ENCODE measurements around the gene RABGEF1. TPM values are rescaled to one million over a fixed set of nuclear protein-coding genes. Genes with fewer than 3 reads are reported as not detected.

Gene RABGEF1
- total and polyA plus RNA-seq, 9 of the 15 experiments (the other 6 are each of a cell fraction or from before 2014, with no cell fraction given): 7.0 to 29.3 (median 20.5) TPM

GRCh38 chr7:66859339-66859738 is 118.8 kb downstream of the RABGEF1 start:
- H3K9ac ChIP-seq (ENCODE audit: insufficient read depth in 1 of 2, low read depth in 2 of 2, low read length in 2 of 2): no peak overlapping the region
- in situ Hi-C loops (cut with MboI): no loop called here

DNA sequence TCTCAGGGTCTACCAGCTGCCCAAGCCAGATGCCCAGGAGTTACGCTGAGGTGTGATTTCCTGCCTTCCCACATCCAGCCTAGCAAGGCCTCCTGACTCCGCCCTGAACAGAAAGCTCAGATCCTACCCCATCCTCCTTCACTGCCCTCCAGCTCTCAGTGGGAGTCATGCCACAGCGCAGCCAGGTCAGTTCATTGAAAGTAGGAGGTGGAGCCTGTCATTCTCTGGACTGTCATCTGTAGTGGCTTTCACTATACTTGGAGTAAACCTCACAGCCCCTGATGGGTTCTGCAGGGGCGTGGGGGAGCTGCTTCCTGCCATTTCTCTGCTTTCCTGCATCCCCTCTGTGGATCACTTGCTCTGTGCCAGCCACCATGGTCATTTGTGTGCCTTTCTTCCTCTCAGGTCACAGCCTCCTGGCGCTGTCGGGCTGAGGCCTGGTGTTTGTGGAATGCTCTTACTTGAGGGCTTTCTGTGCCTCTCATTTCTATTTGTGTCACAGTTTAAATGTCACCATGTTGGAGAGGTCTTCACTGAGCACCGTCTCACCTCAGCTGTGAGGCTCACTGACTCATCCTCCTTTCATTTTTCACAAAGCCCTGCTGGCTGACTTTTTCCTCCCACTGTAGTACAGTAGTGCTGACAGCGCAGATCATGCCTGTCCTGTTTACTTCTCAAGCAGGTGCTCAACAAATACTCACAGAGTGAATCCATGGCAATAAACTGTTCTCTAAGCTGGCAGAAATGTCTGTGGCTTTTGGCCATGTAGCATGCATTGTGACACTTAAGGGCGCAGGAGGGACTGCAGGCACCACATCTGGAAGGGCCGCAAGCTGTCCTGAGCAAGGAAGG is 119.5 kb downstream of the RABGEF1 start:
- WGBS (ENCODE audit: insufficient coverage, low coverage, missing lambda C conversion rate): 74% methylated on average over 10 of the region's 10 CpGs
- H3K4me3 ChIP-seq: no peak overlapping the region
- no peak overlapping the region for H3K27ac ChIP-seq (ENCODE audit: extremely low read depth, low read depth, low read length)
- FAIRE-seq (no peak), DNase-seq (ENCODE audit: extremely low read depth in 1 of 4, low spot score in 3 of 4) (no peak), ATAC-seq (no peak)
- ChIA-PET CTCF (ENCODE audit: low intra/inter-chr PET ratio) (no interaction called here), POLR2A (interaction anchor here (0.7 to 1.7 kb wide), 3 partner anchors 10 to 15 kb away, joined by 3 to 6 read pairs (median 3); no protein-coding TSS in a partner anchor)
- H3K79me2 ChIP-seq (ENCODE audit: control insufficient read depth, insufficient read depth, low read length): no peaks in the 10 kb centered on the region
- in situ Hi-C loops (cut with MboI): no loop called here
- peaks cover 43% of the 10 kb centered on the region for H3K36me3 ChIP-seq (ENCODE audit: control insufficient read depth, insufficient read depth, low read length)
- peak overlapping the region in 1 of 2 experiments; percentile 12; a peak in 1 of 4 replicates for H3K9ac ChIP-seq (ENCODE audit: insufficient read depth in 1 of 2, low read depth in 2 of 2, low read length in 2 of 2)
- no peaks in the 10 kb centered on the region for H3K9me3 ChIP-seq (replicated peaks; ENCODE audit: control insufficient read depth, insufficient read depth, low read depth, low read length)
- H3K4me1 ChIP-seq (replicated peaks in 1 of 2; ENCODE audit: control insufficient read depth in 2 of 2, insufficient read depth in 2 of 2, low read length in 2 of 2): no peaks in the 10 kb centered on the region
- BruUV-seq (replicated peaks): no TSS peak
- intact Hi-C loops (cut with micrococcal nuclease): no loop called here
- no peaks in the 10 kb centered on the region for H4K20me1 ChIP-seq (replicated peaks; ENCODE audit: control insufficient read depth, insufficient read depth, low read length)
- H3K4me2 ChIP-seq (ENCODE audit: insufficient read depth, low read length): no peak overlapping the region
- no peaks in the 10 kb centered on the region for H3K27me3 ChIP-seq (ENCODE audit: control insufficient read depth in 2 of 2, insufficient read depth in 2 of 2, low read length in 2 of 2)
- H2AFZ ChIP-seq (ENCODE audit: low read depth, low read length): no peak overlapping the region
- no peaks in the 10 kb centered on the region for H3K9me1 ChIP-seq (ENCODE audit: control insufficient read depth, insufficient read depth, low read length)
- TF ChIP-seq NFXL1 (CRISPR knock-in tag; IDR thresholded peaks at IDR 0.05) (no peak), SP1 (CRISPR knock-in tag; IDR thresholded peaks at IDR 0.05) (no peak), ZZZ3 (IDR thresholded peaks at IDR 0.05) (no peak), ZNF584 (CRISPR knock-in tag; IDR thresholded peaks at IDR 0.05; ENCODE audit: low read depth) (no peak), ZNF445 (CRISPR knock-in tag; IDR thresholded peaks at IDR 0.05; ENCODE audit: low read depth) (no peak), GTF2F1 (IDR thresholded peaks at IDR 0.05; ENCODE audit: low read depth, low read length) (no peak), JUND (IDR thresholded peaks at IDR 0.05; ENCODE audit: borderline replicate concordance, low read depth, low read length) (no peak), JUND (tag; IDR thresholded peaks at IDR 0.05; ENCODE audit: borderline replicate concordance, low read depth, low read length) (no peak)
- TF ChIP-seq, protein P1, sequence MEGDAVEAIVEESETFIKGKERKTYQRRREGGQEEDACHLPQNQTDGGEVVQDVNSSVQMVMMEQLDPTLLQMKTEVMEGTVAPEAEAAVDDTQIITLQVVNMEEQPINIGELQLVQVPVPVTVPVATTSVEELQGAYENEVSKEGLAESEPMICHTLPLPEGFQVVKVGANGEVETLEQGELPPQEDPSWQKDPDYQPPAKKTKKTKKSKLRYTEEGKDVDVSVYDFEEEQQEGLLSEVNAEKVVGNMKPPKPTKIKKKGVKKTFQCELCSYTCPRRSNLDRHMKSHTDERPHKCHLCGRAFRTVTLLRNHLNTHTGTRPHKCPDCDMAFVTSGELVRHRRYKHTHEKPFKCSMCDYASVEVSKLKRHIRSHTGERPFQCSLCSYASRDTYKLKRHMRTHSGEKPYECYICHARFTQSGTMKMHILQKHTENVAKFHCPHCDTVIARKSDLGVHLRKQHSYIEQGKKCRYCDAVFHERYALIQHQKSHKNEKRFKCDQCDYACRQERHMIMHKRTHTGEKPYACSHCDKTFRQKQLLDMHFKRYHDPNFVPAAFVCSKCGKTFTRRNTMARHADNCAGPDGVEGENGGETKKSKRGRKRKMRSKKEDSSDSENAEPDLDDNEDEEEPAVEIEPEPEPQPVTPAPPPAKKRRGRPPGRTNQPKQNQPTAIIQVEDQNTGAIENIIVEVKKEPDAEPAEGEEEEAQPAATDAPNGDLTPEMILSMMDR (IDR thresholded peaks at IDR 0.05 in 2 of 3, conservative IDR thresholded peaks at IDR 0.05 in 1 of 3; ENCODE audit: insufficient read depth in 2 of 3, low read depth in 1 of 3, low read length in 3 of 3): no peak
- TF ChIP-seq, protein P2, sequence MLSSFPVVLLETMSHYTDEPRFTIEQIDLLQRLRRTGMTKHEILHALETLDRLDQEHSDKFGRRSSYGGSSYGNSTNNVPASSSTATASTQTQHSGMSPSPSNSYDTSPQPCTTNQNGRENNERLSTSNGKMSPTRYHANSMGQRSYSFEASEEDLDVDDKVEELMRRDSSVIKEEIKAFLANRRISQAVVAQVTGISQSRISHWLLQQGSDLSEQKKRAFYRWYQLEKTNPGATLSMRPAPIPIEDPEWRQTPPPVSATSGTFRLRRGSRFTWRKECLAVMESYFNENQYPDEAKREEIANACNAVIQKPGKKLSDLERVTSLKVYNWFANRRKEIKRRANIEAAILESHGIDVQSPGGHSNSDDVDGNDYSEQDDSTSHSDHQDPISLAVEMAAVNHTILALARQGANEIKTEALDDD (IDR thresholded peaks at IDR 0.05): no peak

More at GRCh38 chr7:66859339-66859738, 118.8 kb downstream of the RABGEF1 start:
- H3K4me3 ChIP-seq: no peak overlapping the region
- H3K27me3 ChIP-seq (ENCODE audit: control insufficient read depth in 2 of 2, insufficient read depth in 2 of 2, low read length in 2 of 2): no peaks in the 10 kb centered on the region
- ATAC-seq: no peak
- POLR2A ChIA-PET: interaction anchor here (0.7 to 1.7 kb wide), 3 partner anchors 9 to 14 kb away, joined by 3 to 6 read pairs (median 3); no protein-coding TSS in a partner anchor
- CTCF ChIA-PET (ENCODE audit: low intra/inter-chr PET ratio): no interaction called here
- no peaks in the 10 kb centered on the region for H3K4me1 ChIP-seq (replicated peaks in 1 of 2; ENCODE audit: control insufficient read depth in 2 of 2, insufficient read depth in 2 of 2, low read length in 2 of 2)
- H3K79me2 ChIP-seq (ENCODE audit: control insufficient read depth, insufficient read depth, low read length): no peaks in the 10 kb centered on the region
- DNase-seq (ENCODE audit: extremely low read depth in 1 of 4, low spot score in 3 of 4): no peak
- no peaks in the 10 kb centered on the region for H3K9me1 ChIP-seq (ENCODE audit: control insufficient read depth, insufficient read depth, low read length)
- H2AFZ ChIP-seq (ENCODE audit: low read depth, low read length): no peak overlapping the region
- H4K20me1 ChIP-seq (replicated peaks; ENCODE audit: control insufficient read depth, insufficient read depth, low read length): no peaks in the 10 kb centered on the region
- H3K36me3 ChIP-seq (ENCODE audit: control insufficient read depth, insufficient read depth, low read length): peaks cover 41% of the 10 kb centered on the region
- BruUV-seq (replicated peaks): no TSS peak
- TF ChIP-seq CAMTA2 (CRISPR knock-in tag; conservative IDR thresholded peaks at IDR 0.05): no peak
- no peaks in the 10 kb centered on the region for H3K9me3 ChIP-seq (replicated peaks; ENCODE audit: control insufficient read depth, insufficient read depth, low read depth, low read length)
- FAIRE-seq: no peak
- intact Hi-C loops (cut with micrococcal nuclease): no loop called here
- no peak overlapping the region for H3K27ac ChIP-seq (ENCODE audit: extremely low read depth, low read depth, low read length)
- WGBS (ENCODE audit: insufficient coverage, low coverage, missing lambda C conversion rate): 85% methylated on average over 1 of the region's 1 CpG
- no peak overlapping the region for H3K4me2 ChIP-seq (ENCODE audit: insufficient read depth, low read length)
